ENCODE data around the gene CLSTN2. TPM values are rescaled to one million over a fixed set of nuclear protein-coding genes. Genes with fewer than 3 reads are reported as not detected.

Gene CLSTN2
- total RNA-seq, 1 donor from 2014 or later, result 16.0 TPM

DNA sequence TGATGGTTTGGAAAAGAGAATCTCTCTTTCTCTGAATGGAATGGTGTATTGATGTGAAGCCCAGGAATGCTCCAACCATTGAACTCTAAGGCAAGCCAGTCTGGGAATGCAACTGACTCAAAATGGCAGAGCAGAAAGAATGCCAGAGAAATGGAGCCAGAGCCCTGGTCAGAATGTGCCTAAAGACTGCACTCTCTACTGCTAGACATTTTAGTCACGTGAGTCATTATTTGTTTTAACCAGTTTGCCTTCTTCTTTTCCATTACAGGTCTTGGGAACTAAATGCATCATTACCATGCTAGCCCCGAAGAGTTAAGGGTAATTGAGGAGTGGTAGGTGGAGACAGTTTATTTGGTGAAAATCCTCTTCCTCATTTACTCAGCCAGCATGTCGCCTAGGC, 675.6 kb downstream of the CLSTN2 start:
- DNase-seq (ENCODE audit: extremely low spot score in 2 of 2), result no peak
- Histone ChIP-seq H3K9me3 (no peaks in the 10 kb centered on the region), H3K4me1 (no peaks in the 10 kb centered on the region), H3K36me3 (no peaks in the 10 kb centered on the region), H3K27ac (no peak overlapping the region), H3K27me3 (no peaks in the 10 kb centered on the region), H3K4me3 (no peak overlapping the region)
- TF ChIP-seq POLR2AphosphoS5 (IDR thresholded peaks at IDR 0.05; ENCODE audit: insufficient read depth in 1 of 2, low read depth in 1 of 2), result no peak
- TF ChIP-seq, protein P1, sequence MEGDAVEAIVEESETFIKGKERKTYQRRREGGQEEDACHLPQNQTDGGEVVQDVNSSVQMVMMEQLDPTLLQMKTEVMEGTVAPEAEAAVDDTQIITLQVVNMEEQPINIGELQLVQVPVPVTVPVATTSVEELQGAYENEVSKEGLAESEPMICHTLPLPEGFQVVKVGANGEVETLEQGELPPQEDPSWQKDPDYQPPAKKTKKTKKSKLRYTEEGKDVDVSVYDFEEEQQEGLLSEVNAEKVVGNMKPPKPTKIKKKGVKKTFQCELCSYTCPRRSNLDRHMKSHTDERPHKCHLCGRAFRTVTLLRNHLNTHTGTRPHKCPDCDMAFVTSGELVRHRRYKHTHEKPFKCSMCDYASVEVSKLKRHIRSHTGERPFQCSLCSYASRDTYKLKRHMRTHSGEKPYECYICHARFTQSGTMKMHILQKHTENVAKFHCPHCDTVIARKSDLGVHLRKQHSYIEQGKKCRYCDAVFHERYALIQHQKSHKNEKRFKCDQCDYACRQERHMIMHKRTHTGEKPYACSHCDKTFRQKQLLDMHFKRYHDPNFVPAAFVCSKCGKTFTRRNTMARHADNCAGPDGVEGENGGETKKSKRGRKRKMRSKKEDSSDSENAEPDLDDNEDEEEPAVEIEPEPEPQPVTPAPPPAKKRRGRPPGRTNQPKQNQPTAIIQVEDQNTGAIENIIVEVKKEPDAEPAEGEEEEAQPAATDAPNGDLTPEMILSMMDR (IDR thresholded peaks at IDR 0.05), result no peak
- no peak for TF ChIP-seq POLR2A (IDR thresholded peaks at IDR 0.05)
- intact Hi-C loops (cut with DNase I), result no loop called here

DNA sequence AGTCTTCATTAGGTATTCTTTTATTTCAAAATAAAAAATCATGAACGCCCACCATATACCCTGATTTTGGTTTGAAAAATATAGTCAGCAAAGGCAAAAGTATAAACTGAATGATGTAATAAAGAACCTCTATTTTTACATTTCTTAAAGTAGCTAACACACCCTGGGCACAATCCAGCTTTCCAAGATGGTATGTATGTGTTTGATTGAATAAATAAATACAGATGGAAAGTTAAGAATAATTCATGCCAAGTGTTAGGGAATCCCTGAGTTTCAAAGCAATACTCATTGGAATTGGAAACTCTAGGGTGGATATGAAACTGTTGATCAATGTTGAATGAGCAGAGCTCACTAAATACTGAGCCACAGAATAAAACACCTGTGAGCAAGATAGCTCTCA, 679.0 kb downstream of the CLSTN2 start:
- TF ChIP-seq, protein P1 (IDR thresholded peaks at IDR 0.05), result no peak
- TF ChIP-seq POLR2A (IDR thresholded peaks at IDR 0.05) (no peak), POLR2AphosphoS5 (IDR thresholded peaks at IDR 0.05; ENCODE audit: insufficient read depth in 1 of 2, low read depth in 1 of 2) (no peak)
- Histone ChIP-seq H3K9me3 (no peaks in the 10 kb centered on the region), H3K27me3 (no peaks in the 10 kb centered on the region), H3K4me3 (no peak overlapping the region), H3K36me3 (no peaks in the 10 kb centered on the region), H3K4me1 (no peaks in the 10 kb centered on the region), H3K27ac (no peak overlapping the region)
- no peak for DNase-seq (ENCODE audit: extremely low spot score in 2 of 2)
- intact Hi-C loops (cut with DNase I), result no loop called here

GRCh38 chr3:140617135-140617534, 682.1 kb downstream of the CLSTN2 start:
- Histone ChIP-seq H3K27ac (no peak overlapping the region), H3K27me3 (no peaks in the 10 kb centered on the region), H3K36me3 (no peaks in the 10 kb centered on the region), H3K4me1 (no peaks in the 10 kb centered on the region), H3K9me3 (no peaks in the 10 kb centered on the region), H3K4me3 (no peak overlapping the region)
- TF ChIP-seq, protein P1 (IDR thresholded peaks at IDR 0.05), result no peak
- TF ChIP-seq POLR2AphosphoS5 (IDR thresholded peaks at IDR 0.05; ENCODE audit: insufficient read depth in 1 of 2, low read depth in 1 of 2), result no peak
- no peak for TF ChIP-seq POLR2A (IDR thresholded peaks at IDR 0.05)
- intact Hi-C loops (cut with DNase I), result no loop called here
- no peak for DNase-seq (ENCODE audit: extremely low spot score in 2 of 2)

DNA sequence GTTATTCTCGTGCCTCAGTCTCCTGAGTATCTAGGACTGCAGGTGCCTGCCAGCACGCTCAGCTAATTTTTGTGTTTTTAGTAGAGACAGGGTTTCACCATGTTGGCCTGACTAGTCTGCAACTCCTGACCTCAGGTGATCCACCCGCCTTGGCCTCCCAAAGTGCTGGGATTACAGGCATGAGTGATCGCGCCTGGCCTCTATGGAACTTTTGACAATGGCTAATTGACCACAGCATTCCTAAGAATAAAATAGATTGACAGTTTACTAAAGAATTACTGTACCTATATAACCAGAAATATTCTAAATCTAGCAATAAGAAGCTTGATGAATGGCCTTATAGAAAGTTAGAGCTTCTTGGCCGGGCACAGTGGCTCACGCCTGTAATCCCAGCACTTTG, 691.9 kb downstream of the CLSTN2 start:
- Histone ChIP-seq H3K27me3 (no peaks in the 10 kb centered on the region), H3K9me3 (no peaks in the 10 kb centered on the region), H3K27ac (no peak overlapping the region), H3K36me3 (no peaks in the 10 kb centered on the region), H3K4me1 (no peaks in the 10 kb centered on the region), H3K4me3 (no peak overlapping the region)
- intact Hi-C loops (cut with DNase I), result no loop called here
- no peak for DNase-seq (ENCODE audit: extremely low spot score in 2 of 2)
- TF ChIP-seq, protein P1 (IDR thresholded peaks at IDR 0.05), result no peak
- TF ChIP-seq POLR2AphosphoS5 (IDR thresholded peaks at IDR 0.05; ENCODE audit: insufficient read depth in 1 of 2, low read depth in 1 of 2), result no peak
- TF ChIP-seq POLR2A (IDR thresholded peaks at IDR 0.05), result no peak

Small RNA genes lying within 50 kb of the gene (small RNA-seq; reads per million reads assigned to genes)
- gene AC048346.1, result not detected

Data from vagina (tissue), 2 donors.